ENCODE results near the gene AP1B1.
"Not testable (repeated sequence)": the region's sequence is repeated elsewhere in the genome, so short reads cannot be mapped to it uniquely, and the experiment has no call there.

The AP1B1 gene

GRCh38 chr22:29431986-29432385 is 43.6 kb upstream of the AP1B1 start:
- ATAC-seq (ENCODE audit: low read depth) (no peak), DNase-seq (ENCODE audit: low spot score) (no peak)
- Histone ChIP-seq H3K27ac (ENCODE audit: poor library complexity, severe bottlenecking) (no peak overlapping the region), H3K4me3 (ENCODE audit: severe bottlenecking) (no peak overlapping the region), H3K27me3 (ENCODE audit: insufficient read depth, poor library complexity, severe bottlenecking) (peaks cover 13% of the 10 kb centered on the region), H3K36me3 (ENCODE audit: low read depth) (no peaks in the 10 kb centered on the region), H3K9me3 (ENCODE audit: severe bottlenecking) (no peaks in the 10 kb centered on the region), H3K4me1 (ENCODE audit: insufficient read depth, poor library complexity, severe bottlenecking) (no peaks in the 10 kb centered on the region)
- no peak for TF ChIP-seq CTCF (IDR thresholded peaks at IDR 0.05; ENCODE audit: poor library complexity, severe bottlenecking)

- Histone ChIP-seq H3K4me3 (ENCODE audit: severe bottlenecking) (no peak overlapping the region), H3K4me1 (ENCODE audit: insufficient read depth, poor library complexity, severe bottlenecking) (no peaks in the 10 kb centered on the region), H3K27ac (ENCODE audit: poor library complexity, severe bottlenecking) (no peak overlapping the region), H3K9me3 (ENCODE audit: severe bottlenecking) (no peaks in the 10 kb centered on the region), H3K27me3 (ENCODE audit: insufficient read depth, poor library complexity, severe bottlenecking) (peaks cover 7% of the 10 kb centered on the region), H3K36me3 (ENCODE audit: low read depth) (no peaks in the 10 kb centered on the region)
- no peak for TF ChIP-seq CTCF (IDR thresholded peaks at IDR 0.05; ENCODE audit: poor library complexity, severe bottlenecking)
- no peak for DNase-seq (ENCODE audit: low spot score)
- no peak for ATAC-seq (ENCODE audit: low read depth)
Observed at GRCh38 chr22:29427176-29427760, 38.9 kb upstream of the AP1B1 start.

- TF ChIP-seq CTCF (IDR thresholded peaks at IDR 0.05; ENCODE audit: poor library complexity, severe bottlenecking): no peak
- no peak for ATAC-seq (ENCODE audit: low read depth)
- Histone ChIP-seq H3K9me3 (ENCODE audit: severe bottlenecking) (no peaks in the 10 kb centered on the region), H3K27me3 (ENCODE audit: insufficient read depth, poor library complexity, severe bottlenecking) (peaks cover 7% of the 10 kb centered on the region), H3K4me3 (ENCODE audit: severe bottlenecking) (no peak overlapping the region), H3K27ac (ENCODE audit: poor library complexity, severe bottlenecking) (no peak overlapping the region), H3K36me3 (ENCODE audit: low read depth) (no peaks in the 10 kb centered on the region), H3K4me1 (ENCODE audit: insufficient read depth, poor library complexity, severe bottlenecking) (no peaks in the 10 kb centered on the region)
- DNase-seq (ENCODE audit: low spot score): no peak
Observed at GRCh38 chr22:29426476-29426875, 38.1 kb upstream of the AP1B1 start.

GRCh38 chr22:29418704-29419103 is 30.3 kb upstream of the AP1B1 start:
- not testable (repeated sequence) for ATAC-seq (ENCODE audit: low read depth)

GRCh38 chr22:29414951-29415591 is 26.7 kb upstream of the AP1B1 start:
- H3K36me3 ChIP-seq (ENCODE audit: low read depth); H3K27ac ChIP-seq (ENCODE audit: poor library complexity, severe bottlenecking); H3K9me3 ChIP-seq (ENCODE audit: severe bottlenecking); DNase-seq (ENCODE audit: low spot score); H3K27me3 ChIP-seq (ENCODE audit: insufficient read depth, poor library complexity, severe bottlenecking); H3K4me1 ChIP-seq (ENCODE audit: insufficient read depth, poor library complexity, severe bottlenecking); H3K4me3 ChIP-seq (ENCODE audit: severe bottlenecking); ATAC-seq (ENCODE audit: low read depth): not testable (repeated sequence)

More at GRCh38 chr22:29418704-29419103, 30.3 kb upstream of the AP1B1 start:
- not testable (repeated sequence) for H3K27me3 ChIP-seq (ENCODE audit: insufficient read depth, poor library complexity, severe bottlenecking); H3K9me3 ChIP-seq (ENCODE audit: severe bottlenecking); H3K36me3 ChIP-seq (ENCODE audit: low read depth); H3K27ac ChIP-seq (ENCODE audit: poor library complexity, severe bottlenecking); H3K4me1 ChIP-seq (ENCODE audit: insufficient read depth, poor library complexity, severe bottlenecking); H3K4me3 ChIP-seq (ENCODE audit: severe bottlenecking); DNase-seq (ENCODE audit: low spot score)

- not testable (repeated sequence) for H3K4me3 ChIP-seq (ENCODE audit: severe bottlenecking); H3K27me3 ChIP-seq (ENCODE audit: insufficient read depth, poor library complexity, severe bottlenecking); H3K36me3 ChIP-seq (ENCODE audit: low read depth); H3K4me1 ChIP-seq (ENCODE audit: insufficient read depth, poor library complexity, severe bottlenecking); H3K27ac ChIP-seq (ENCODE audit: poor library complexity, severe bottlenecking); H3K9me3 ChIP-seq (ENCODE audit: severe bottlenecking); DNase-seq (ENCODE audit: low spot score); ATAC-seq (ENCODE audit: low read depth)
- TF ChIP-seq CTCF (IDR thresholded peaks at IDR 0.05; ENCODE audit: poor library complexity, severe bottlenecking): peak; percentile 13
Observed at GRCh38 chr22:29412772-29413171, 24.4 kb upstream of the AP1B1 start.

- not testable (repeated sequence) for H3K4me1 ChIP-seq (ENCODE audit: insufficient read depth, poor library complexity, severe bottlenecking); H3K4me3 ChIP-seq (ENCODE audit: severe bottlenecking); H3K9me3 ChIP-seq (ENCODE audit: severe bottlenecking); DNase-seq (ENCODE audit: low spot score); ATAC-seq (ENCODE audit: low read depth); H3K27ac ChIP-seq (ENCODE audit: poor library complexity, severe bottlenecking); H3K36me3 ChIP-seq (ENCODE audit: low read depth); H3K27me3 ChIP-seq (ENCODE audit: insufficient read depth, poor library complexity, severe bottlenecking)
Observed at GRCh38 chr22:29411569-29412211, 23.3 kb upstream of the AP1B1 start.
